Bronchial epithelial cell (primary cell): ENCODE measurements around the gene ACTN1. TPM values are rescaled to one million over a fixed set of nuclear protein-coding genes. Genes with fewer than 3 reads are reported as not detected.
A peak's percentile ranks its signal among the peaks of the same experiment; 100 is the strongest.

ENCODE experiments used
- DNase-seq: peaks from one replicate; pipeline ENCODE4 v3.0.0-alpha.2; 2010; ENCODE audit warnings: low read depth
- FAIRE-seq: peaks from 2 replicates; lab custom pipeline; 2011; peaks lifted over from hg19 to GRCh38; lab: Jason Lieb, UNC
- H3K27me3 ChIP-seq: 2 replicates; pipeline ENCODE4 v1.5.1; 2011; ENCODE audit warnings: low read length; ENCODE audit not compliant: control insufficient read depth, insufficient read depth
- H3K36me3 ChIP-seq: 2 replicates; pipeline ENCODE4 v1.5.1; 2011; ENCODE audit warnings: low read length; ENCODE audit not compliant: control insufficient read depth, insufficient read depth
- H3K4me3 ChIP-seq: 2 replicates; pipeline ENCODE4 v1.5.1; 2011; ENCODE audit warnings: mild to moderate bottlenecking, low read depth, low read length, control low read depth
- CTCF ChIP-seq: IDR thresholded peaks from 2 replicates; pipeline ENCODE4 v1.5.1; 2011; ENCODE audit warnings: mild to moderate bottlenecking, moderate library complexity, low read length, control low read depth, inconsistent platforms; ENCODE audit not compliant: insufficient read depth, severe bottlenecking
- total RNA-seq: library from RNA; depleted of rRNA; stranded (reverse); fragments of >200 nt; gene quantifications from 2 replicates; pipeline ENCODE4 v1.2.1, GENCODE V29; 2014

Gene ACTN1
- total RNA-seq, 1 donor from 2014 or later = 165 TPM

- no peak overlapping the region for H3K4me3 ChIP-seq
- peaks cover 50% of the 10 kb centered on the region for H3K36me3 ChIP-seq
- DNase-seq (no peak), FAIRE-seq (no peak)
- H3K27me3 ChIP-seq = no peaks in the 10 kb centered on the region
- no peak for TF ChIP-seq CTCF
Observed at GRCh38 chr14:68885226-68886108, 93.6 kb downstream of the ACTN1 start.

GRCh38 chr14:68884031-68885030 lies 94.8 kb downstream of the ACTN1 start:
- no peak for TF ChIP-seq CTCF
- DNase-seq (peak; percentile 86), FAIRE-seq (peak; percentile 95)
- H3K27me3 ChIP-seq = no peaks in the 10 kb centered on the region
- no peak overlapping the region for H3K4me3 ChIP-seq
- peaks cover 53% of the 10 kb centered on the region for H3K36me3 ChIP-seq

GRCh38 chr14:68882235-68882634 lies 96.9 kb downstream of the ACTN1 start:
- DNase-seq = no peak
- Histone ChIP-seq H3K4me3 (no peak overlapping the region), H3K36me3 (peaks cover 62% of the 10 kb centered on the region), H3K27me3 (no peaks in the 10 kb centered on the region)
- no peak for TF ChIP-seq CTCF
- no peak for FAIRE-seq

GRCh38 chr14:68881396-68881795 lies 97.7 kb downstream of the ACTN1 start:
- H3K36me3 ChIP-seq = peaks cover 69% of the 10 kb centered on the region
- H3K4me3 ChIP-seq = no peak overlapping the region
- TF ChIP-seq CTCF = no peak
- no peak for FAIRE-seq
- H3K27me3 ChIP-seq = no peaks in the 10 kb centered on the region
- no peak for DNase-seq

GRCh38 chr14:68880581-68881105 lies 98.5 kb downstream of the ACTN1 start:
- no peak for TF ChIP-seq CTCF
- Histone ChIP-seq H3K4me3 (no peak overlapping the region), H3K36me3 (peaks cover 70% of the 10 kb centered on the region), H3K27me3 (no peaks in the 10 kb centered on the region)
- FAIRE-seq (no peak), DNase-seq (no peak)
